ENCODE results near the gene SYS1. TPM values are rescaled to one million over a fixed set of nuclear protein-coding genes. Genes with fewer than 3 reads are reported as not detected.

Gene SYS1
- total RNA-seq, 2 experiments from 2014 or later: 28.0 to 30.8 TPM

Other genes starting within 250 kb of the SYS1 start
- gene WFDC5, start 248.0 kb upstream of the SYS1 start, total RNA-seq: not detected
- gene WFDC12, start 238.7 kb upstream of the SYS1 start, total RNA-seq: not detected
- not detected for gene PI3, start 188.3 kb upstream of the SYS1 start, total RNA-seq
- gene SEMG1, start 156.1 kb upstream of the SYS1 start, total RNA-seq: not detected
- gene SEMG2, start 141.8 kb upstream of the SYS1 start, total RNA-seq: not detected
- gene SLPI, start 108.6 kb upstream of the SYS1 start, total RNA-seq: not detected
- gene RBPJL, start 56.3 kb upstream of the SYS1 start, total RNA-seq: not detected
- under 1 TPM in 1 of 2 experiments, not detected in 1; 0.39 TPM for gene MATN4, start 54.9 kb upstream of the SYS1 start, total RNA-seq
- 1 to 10 TPM; 6.6 to 6.7 TPM for gene SDC4, start 14.7 kb upstream of the SYS1 start, total RNA-seq
- gene TP53TG5, start 15.2 kb downstream of the SYS1 start, total RNA-seq: under 1 TPM in 1 of 2 experiments, not detected in 1; 0.16 TPM
- 1 to 10 TPM; 8.1 to 10.0 TPM for gene DBNDD2, start 45.1 kb downstream of the SYS1 start, total RNA-seq
- gene PIGT, start 53.0 kb downstream of the SYS1 start, total RNA-seq: 10 to 100 TPM; 59.6 to 62.4 TPM
- not detected for gene WFDC2, start 106.6 kb downstream of the SYS1 start, total RNA-seq
- gene SPINT3, start 152.5 kb downstream of the SYS1 start, total RNA-seq: not detected
- not detected for gene WFDC6, start 176.3 kb downstream of the SYS1 start, total RNA-seq
- gene EPPIN, start 184.2 kb downstream of the SYS1 start, total RNA-seq: not detected
- gene WFDC8, start 216.1 kb downstream of the SYS1 start, total RNA-seq: not detected